NCI-H446 (cell line): Measurements from ENCODE around the gene SNRNP70.
A peak's percentile ranks its signal among the peaks of the same experiment; 100 is the strongest.
"Not testable (repeated sequence)": the region's sequence is repeated elsewhere in the genome, so short reads cannot be mapped to it uniquely, and the experiment has no call there.

Experiments used
- DNase-seq, 2 experiments: peaks; one replicate each; lab custom pipeline; 2025; lab: John Stamatoyannopoulos, UW

Gene SNRNP70

DNA sequence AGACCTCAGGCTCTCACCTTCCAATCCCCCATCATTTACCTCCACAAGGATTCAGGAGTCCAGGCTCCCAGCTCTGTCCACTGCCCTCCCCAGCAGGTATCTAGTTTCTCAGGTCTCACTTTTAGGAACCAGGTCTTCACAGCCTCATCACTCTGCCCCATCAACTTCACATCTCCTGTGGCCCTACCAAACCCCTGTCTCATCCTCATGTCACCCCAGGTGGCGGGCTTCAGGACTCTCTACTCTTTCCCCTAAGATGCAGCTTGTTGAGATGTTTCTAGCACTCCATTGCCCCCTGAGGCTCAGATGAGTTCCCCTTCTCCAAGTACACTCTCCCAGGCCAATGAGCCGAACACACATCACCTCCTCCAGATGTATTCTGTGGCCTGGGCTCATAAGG lies 35.6 kb downstream of the SNRNP70 start:
- no peak for DNase-seq

DNA sequence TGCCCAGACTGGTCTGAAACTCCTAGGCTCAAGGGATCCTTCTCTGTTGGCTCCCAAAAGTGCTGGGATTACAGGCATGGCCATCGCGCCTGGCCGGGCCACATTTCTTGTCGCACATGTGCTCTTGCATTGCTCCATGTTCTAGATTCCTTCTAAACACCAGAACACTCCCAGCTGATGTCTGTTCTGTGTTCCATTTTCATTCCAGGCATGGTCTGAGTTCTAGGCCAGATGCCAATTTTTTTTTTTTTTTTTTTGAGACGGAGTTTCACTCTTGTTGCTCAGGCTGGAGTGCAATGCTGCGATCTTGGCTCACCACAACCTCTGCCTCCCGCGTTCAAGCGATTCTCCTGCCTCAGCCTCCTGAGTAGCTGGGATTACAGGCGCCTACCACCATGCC lies 36.6 kb downstream of the SNRNP70 start:
- DNase-seq, result peak; percentile 16 to 64

- DNase-seq, result not testable (repeated sequence)
Observed at GRCh38 chr19:49123285-49123684, 38.0 kb downstream of the SNRNP70 start.

- no peak for DNase-seq
Observed at GRCh38 chr19:49125025-49125731, 39.9 kb downstream of the SNRNP70 start.

- no peak for DNase-seq
Observed at GRCh38 chr19:49126575-49126974, 41.3 kb downstream of the SNRNP70 start.

GRCh38 chr19:49127225-49127624 lies 42.0 kb downstream of the SNRNP70 start:
- DNase-seq, result not testable (repeated sequence)

- peak; percentile 97 to 98 for DNase-seq
Observed at GRCh38 chr19:49127674-49128544, 42.7 kb downstream of the SNRNP70 start.

- DNase-seq, result no peak
Observed at GRCh38 chr19:49128545-49129237, 43.4 kb downstream of the SNRNP70 start.

- DNase-seq, result no peak
Observed at GRCh38 chr19:49129238-49129583, 44.0 kb downstream of the SNRNP70 start.

GRCh38 chr19:49130325-49130724 lies 45.1 kb downstream of the SNRNP70 start:
- no peak for DNase-seq

GRCh38 chr19:49132974-49133609 lies 47.8 kb downstream of the SNRNP70 start:
- DNase-seq, result no peak

DNA sequence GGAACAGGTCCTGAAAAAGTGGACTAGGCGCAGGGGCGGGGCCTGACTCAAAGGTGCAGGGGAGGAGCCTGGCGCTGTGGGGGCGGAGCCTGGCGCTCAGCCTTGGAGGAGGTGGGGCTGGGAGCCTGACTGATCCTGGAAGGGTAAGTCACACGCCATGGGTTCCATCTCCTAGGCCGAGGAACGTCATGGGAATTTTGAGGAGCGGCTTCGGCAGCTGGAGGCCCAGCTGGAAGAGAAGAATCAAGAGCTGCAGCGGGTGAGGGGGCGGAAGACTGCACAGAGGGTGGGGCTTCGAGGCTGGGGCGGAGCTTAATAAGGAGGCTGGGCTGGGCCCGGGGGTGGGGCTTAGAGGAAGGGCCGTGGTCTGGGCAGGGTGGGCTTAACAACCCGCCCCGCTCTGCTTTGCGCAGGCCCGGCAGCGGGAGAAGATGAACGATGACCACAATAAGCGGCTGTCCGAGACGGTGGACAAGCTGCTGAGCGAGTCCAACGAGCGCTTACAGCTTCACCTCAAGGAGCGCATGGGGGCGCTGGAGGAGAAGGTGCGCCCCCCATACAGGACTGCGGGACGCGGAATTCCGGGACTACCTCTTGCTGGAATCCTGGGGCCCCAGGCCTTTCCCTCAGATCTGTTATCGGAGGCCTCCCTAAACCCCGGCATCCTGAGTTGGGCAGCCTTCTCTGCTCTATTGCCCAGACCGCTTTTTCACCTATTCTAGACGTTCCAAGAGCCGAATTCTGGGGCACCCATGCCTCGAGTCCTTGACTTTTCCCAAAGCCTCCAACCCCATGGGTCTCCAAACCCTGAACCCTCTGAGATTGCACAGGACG lies 48.6 kb downstream of the SNRNP70 start:
- no peak for DNase-seq

- DNase-seq, result no peak
Observed at GRCh38 chr19:49135686-49136085, 50.4 kb downstream of the SNRNP70 start.

DNA sequence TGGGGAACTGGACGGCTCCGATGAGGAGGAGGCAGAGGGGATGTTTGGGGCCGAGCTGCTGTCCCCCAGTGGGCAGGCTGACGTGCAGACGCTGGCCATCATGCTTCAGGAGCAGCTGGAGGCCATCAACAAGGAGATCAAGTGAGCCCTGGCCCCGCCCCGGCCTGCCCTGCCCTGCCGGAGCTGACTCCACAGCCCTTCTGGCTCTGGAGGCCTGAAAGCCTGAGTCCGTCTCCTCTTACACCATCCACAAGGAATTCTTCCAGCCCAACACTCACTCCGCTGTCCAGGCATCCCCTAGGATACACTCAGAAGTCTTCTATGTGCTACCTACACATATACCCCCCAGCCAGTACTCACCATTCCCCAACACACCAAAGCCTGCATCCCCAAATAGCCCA lies 51.5 kb downstream of the SNRNP70 start:
- DNase-seq, result no peak

DNA sequence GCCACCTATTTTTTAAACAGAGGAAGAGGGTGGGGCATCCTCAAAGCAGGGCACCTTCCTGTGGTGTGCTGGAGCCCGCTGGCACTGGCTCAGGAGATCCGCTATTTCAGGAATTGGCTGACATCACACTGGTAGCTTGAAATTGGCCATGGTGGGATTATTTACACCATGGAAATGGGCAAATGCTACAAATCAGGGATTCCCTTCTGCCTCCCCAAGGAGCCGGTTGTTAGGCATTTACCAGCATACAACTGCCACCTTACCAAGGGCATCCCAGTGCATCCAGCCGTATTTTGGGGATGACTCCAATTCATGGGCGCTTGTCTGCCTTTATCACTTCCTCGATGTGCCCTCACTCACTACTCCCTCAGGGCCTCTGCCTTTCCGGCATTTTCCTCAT lies 55.7 kb downstream of the SNRNP70 start:
- no peak for DNase-seq

GRCh38 chr19:49141352-49141751 lies 56.1 kb downstream of the SNRNP70 start:
- DNase-seq, result no peak

GRCh38 chr19:49142866-49143335 lies 57.6 kb downstream of the SNRNP70 start:
- DNase-seq, result no peak

DNA sequence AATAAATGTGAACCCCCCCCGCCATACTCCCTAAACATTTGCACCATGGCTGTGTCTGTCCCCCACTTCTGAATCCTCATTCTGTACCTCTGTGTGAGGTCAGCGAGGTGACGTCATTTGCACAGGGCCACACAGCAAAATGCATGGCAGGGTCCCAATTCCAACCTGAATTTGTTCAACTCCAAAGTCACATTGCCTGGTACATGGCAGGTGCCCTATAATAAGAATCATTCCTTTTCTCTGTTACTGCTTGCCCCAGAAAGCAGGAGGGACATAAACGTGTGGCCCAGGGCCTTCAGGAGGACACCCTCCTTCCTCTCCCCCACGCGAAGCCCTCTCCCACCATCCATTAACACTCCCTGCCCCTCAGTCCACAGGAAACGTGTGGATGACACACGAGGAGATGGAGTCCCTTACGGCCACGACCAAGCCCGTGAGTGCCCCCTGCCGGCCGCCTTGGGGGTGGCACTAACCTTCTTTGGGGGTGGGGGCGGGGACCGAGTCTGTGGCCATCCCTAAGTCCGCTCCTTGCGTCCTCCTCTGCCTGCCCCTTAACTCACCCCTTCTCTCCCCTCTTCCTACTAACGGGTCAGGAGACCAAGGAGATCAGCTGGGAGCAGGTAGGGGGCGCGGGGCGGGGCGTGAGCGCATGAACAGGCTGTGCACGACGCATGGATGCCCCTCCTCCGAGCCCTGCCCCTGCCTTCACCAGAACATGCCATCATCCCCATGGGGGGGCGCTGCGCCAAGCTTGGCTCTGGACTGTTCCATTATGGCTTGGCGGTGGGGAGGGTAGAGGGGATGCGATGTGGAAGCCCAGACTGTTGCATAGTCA lies 60.5 kb downstream of the SNRNP70 start:
- peak in 1 of 2 experiments; percentile 59 for DNase-seq

- not testable (repeated sequence) for DNase-seq
Observed at GRCh38 chr19:49146408-49146770, 61.1 kb downstream of the SNRNP70 start.

- no peak for DNase-seq
Observed at GRCh38 chr19:49148044-49148682, 62.9 kb downstream of the SNRNP70 start.
